COLO829 (cell line): ENCODE measurements around the gene MAGI3.
"Not testable (repeated sequence)": the region's sequence is repeated elsewhere in the genome, so short reads cannot be mapped to it uniquely, and the experiment has no call there.

Experiments
- DNase-seq: peaks from one replicate; pipeline ENCODE4 v3.0.0; 2012; ENCODE audit warnings: low spot score

MAGI3 gene

GRCh38 chr1:113444857-113445256 lies 54.5 kb downstream of the MAGI3 start:
- DNase-seq = no peak

DNA sequence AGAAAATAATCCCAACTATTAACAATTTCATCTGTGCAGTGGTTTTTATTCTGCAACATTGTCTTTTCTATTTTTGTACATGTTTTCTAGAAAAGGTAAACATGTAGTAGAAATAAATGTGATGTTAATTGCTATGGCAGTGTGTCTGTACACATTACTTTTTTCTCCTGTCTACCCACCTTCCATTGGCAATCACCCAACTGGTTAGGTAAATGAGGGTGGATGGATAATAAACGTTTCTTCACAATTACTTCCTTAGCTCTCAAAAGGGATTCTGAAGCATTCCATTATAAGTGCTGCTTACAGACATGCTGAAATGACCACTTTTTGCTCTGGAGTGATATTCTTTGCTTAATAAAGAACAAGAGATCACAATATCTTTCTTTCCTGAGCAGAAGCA lies 61.4 kb downstream of the MAGI3 start:
- no peak for DNase-seq

DNA sequence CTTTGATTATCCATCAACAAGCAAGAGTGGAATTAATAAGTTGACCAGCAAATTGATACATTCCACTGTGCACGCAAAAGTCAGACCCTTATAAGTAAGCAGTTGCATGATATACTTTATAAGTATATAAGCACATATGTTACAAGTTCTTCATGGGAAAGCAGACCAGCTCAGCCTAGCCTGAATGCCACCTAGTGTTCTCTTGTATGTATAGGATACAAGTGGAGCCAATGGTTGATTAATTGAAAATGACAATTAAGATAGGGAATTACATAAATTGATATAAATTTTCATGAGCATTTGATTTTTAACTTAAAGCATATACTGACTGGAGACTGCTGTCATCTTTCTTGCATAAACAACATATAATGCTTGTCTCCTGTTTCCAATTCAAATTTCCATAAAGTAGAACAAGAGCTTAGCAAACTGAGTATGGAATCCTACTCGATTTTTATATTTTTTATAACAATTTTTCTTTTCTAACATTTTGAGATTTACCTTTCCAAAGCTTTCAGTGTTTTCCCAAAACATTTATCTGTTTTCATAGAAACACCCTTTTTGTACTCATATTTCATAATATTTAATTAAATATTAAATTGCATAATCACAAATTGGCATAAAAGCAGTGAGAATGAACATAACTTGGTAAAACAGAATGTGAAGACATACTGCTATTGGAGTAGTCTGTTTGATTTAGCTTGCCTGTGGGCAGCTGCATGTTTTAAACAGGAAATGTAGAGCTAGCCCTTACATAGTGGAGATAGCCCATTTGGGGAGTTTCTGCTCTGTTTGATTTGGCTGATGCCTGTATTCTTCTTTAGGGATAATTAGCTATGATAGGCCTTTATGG lies 62.8 kb downstream of the MAGI3 start:
- peak; percentile 21 for DNase-seq

GRCh38 chr1:113453771-113454083 lies 63.4 kb downstream of the MAGI3 start:
- DNase-seq = no peak

DNA sequence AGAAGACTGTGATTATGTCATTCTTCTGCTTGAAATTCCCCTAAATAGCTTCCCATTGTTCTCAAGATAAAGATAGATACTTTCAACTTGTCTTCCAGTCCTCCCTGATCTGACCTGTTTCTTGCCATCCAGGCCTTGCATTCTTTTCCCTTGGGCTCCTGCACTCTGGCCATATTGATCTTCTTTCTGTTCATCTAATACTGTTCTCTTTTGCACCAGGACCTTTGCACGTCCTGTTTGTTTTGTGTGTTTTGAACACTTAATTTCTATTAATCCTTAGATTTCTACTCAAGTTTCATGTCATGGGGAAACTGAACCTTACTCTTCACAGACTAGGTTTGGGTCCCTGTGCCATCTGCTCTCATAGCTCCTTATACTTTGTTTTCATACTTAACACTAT lies 65.1 kb downstream of the MAGI3 start:
- DNase-seq = no peak

GRCh38 chr1:113456967-113457366 lies 66.7 kb downstream of the MAGI3 start:
- peak; percentile 77 for DNase-seq

GRCh38 chr1:113459279-113459678 lies 69.0 kb downstream of the MAGI3 start:
- no peak for DNase-seq

GRCh38 chr1:113467991-113468390 lies 77.7 kb downstream of the MAGI3 start:
- no peak for DNase-seq

GRCh38 chr1:113478427-113479195 lies 88.3 kb downstream of the MAGI3 start:
- DNase-seq = not testable (repeated sequence)

DNA sequence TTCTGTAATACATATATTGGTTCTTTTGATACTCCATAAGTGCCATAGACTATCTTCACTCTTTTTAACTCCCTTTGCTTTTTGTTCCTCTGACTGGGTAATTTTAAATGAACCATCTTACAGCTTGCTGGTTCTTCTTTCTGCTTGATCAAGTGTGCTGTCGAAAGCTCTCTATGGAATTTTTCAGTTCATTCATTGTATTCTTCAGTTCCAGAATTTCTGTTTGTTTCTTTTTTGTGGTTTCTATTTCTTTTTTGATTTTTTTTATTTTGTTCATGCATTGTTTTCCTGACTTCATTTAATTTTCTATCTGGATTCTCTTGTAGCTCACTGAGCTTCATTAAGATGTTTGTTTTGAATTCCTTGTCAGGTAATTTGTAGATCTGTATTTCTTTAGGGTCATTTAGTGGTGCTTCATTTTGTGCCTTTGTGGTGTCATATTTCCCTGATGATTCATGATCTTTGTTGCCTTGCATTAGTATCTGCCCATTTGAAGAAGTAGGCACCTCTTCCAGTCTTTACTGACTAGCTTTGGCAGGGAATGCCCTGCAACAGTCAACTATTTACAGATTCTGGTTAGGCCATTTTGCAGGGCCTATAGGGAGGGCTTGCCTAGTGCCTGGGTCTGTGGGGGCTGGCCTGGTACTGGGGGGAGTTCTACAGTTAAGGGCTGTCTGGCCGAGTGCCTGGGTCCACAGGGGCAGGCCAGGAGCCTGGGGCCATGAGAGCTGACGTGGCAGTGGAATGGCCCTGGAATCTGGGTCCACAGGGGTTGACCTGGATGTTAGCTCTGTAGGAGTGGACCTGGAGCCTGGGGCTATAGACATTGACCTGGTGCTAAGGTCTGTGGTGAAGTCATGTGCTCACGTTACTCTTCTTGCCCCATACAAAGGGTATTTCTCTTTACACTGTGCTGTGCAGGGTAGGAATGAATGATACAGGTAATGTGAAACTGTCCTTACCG lies 89.7 kb downstream of the MAGI3 start:
- no peak for DNase-seq

- DNase-seq = not testable (repeated sequence)
These were observed 94.8 kb downstream of the MAGI3 start for GRCh38 chr1:113485131-113485530.

DNA sequence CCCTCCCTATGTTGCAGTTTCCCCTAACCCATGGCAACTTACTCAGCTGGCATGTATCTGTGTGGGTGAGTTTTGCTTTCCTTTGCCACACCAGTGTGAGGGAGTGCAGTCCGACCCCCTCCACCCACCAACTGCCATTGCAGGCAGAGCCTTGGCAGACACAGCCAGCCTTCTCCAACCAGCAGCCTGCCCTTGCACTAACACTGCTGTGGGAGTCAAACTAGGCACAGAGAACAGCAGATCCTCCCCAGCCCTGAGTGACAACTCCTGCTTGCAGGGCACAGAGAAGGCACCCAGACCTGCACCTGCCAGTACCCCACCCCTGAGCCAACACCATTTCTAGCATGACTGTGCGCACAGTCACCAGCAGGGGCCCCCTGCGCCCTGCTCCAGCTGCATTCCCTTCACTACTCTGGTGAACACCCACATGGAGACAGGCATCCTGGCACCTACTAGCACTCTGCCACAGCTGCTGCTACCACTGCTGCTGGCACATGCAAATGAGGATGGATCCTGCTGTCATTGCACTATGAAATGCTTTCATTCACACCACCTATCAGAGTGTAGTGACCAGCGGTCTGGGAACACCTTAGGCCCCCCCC lies 98.4 kb downstream of the MAGI3 start:
- DNase-seq = no peak

DNA sequence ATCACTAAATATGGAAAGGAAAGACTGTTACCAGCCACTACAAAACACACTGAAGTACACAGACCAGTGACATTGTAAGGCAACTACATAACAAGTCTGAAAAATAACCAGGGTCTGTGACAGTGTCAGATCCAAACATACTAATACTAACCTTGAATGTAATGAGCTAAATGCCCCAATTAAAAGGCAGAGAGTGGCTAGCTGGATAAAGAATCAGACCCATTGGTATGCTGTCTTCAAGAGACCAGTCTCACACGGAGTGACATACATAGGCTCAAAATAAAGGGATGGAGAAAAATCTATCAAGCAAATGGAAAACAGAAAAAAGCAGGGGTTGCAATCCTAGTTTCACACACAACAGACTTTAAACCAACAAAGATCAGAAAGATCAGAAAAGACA lies 100.1 kb downstream of the MAGI3 start:
- no peak for DNase-seq

DNA sequence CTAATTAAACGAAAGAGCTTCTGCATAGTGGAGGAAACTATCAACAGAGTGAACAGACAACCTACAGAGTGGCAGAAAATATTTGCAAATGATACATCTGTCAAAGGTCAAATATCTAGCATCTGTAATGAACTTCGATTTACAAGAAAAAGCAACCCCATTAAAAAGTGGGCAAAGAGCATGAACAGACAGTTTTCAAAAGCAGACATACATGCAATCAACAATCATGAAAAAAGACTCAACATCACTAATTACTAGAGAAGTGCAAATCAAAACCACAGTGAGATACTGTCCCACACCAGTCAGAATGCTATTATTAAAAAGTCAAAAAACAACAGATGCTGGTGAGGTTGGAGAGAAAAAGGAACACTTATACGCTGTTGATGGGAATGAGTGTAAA lies 103.2 kb downstream of the MAGI3 start:
- no peak for DNase-seq

- no peak for DNase-seq
These were observed 115.0 kb downstream of the MAGI3 start for GRCh38 chr1:113505357-113505756.

DNA sequence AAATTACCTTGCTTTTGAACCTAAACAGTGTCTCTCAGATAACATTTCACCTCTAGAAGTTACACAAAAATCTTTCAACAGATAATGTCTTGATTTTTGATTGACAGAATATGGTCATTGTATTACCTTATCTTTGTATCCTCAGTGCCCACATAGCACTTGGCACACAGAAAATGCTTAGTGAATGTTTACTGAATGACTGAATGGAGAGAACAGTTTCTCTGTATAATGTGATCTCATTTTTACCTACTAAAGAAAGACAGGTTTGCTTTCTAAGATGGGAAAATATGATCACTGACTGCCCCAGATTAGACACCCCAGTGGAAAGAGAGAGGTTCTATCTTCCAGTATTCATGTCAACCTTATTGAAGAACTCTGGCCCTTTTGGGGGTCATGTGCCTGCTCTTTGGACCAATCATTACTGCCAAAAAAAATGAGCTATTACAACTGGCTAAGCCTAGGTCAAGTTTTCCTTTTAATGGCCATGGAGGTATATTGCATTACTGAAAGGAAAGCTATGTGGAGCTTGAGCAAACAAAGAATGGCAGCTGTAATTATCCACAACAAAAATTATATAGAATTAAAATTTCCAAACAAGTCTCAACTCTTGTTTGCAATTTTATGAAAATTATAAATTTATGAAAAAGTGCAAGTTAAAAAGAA lies 117.4 kb downstream of the MAGI3 start:
- no peak for DNase-seq

DNA sequence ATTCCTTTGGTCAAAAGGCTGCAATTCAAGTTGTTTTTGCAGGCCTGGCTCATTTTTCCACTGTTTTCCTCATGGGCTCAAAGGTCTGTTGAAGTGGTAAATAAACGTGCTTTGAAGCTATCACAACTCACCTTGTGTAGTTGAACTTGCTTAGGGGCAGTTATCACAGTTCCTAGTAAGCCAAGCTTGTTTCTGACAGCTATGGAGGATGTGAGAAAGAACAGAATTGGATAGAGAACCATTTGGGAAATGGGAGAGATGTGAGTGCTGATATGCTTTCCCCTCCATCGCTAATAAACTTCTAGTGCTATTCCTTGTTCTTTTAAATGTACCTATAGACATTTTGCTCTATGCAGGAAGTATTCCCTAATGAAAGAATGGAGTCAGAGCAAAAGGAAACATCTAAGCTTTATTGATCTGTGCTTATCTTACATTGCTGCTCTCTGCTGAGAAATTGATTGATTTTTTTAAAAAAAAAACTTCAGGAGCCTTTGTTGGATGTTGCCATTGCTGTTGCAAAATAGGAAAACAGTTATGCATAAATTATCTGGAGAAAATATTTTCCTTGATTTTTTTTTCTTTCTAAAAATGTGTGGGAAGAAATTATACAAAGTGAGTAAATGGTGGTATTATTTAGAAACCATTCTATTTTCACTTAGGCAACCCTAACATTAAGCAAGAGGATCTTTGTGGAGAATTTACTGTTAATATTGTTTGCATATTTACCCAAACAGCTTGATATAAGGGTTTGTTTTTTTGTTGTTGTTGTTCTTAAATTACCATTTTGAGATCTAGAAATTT lies 118.2 kb downstream of the MAGI3 start:
- no peak for DNase-seq

DNA sequence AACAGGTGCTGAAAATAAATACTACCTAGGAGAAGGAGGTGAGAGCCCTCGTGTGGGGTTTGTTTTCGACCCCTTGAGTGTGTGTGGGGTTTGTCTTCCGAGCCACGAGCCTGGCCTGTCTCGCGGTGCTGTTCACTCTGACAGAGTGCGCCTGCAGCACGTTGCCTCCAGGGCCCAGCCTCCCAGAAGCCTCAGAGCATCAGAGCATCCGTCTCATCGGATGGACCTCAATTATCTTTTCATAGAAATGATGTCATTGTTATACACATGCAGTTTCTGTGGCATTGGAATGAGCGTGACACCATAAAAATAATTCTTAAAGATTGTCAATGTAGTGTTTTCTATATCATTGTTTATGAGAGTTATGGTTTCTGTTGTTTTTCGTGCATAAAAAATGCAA lies 119.5 kb downstream of the MAGI3 start:
- not testable (repeated sequence) for DNase-seq

DNA sequence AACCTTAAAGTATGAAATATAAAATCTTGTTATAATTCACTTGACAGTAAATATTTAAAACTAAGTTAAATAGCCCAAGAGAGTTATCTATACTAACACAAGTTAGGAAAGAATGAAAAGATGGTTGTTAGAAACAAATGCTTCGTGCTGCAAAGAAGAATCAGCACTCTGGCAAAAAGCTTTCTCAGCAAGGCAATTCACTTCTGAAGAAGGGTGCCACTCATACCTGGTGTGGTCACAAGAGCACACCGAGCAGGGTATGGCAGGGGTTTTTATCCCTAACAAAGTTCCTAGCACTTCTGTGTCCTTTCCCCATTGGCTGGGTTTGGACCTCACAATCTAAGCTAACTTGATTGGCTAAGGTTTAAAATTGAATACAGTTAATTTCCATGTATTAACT lies 121.0 kb downstream of the MAGI3 start:
- DNase-seq = no peak

DNA sequence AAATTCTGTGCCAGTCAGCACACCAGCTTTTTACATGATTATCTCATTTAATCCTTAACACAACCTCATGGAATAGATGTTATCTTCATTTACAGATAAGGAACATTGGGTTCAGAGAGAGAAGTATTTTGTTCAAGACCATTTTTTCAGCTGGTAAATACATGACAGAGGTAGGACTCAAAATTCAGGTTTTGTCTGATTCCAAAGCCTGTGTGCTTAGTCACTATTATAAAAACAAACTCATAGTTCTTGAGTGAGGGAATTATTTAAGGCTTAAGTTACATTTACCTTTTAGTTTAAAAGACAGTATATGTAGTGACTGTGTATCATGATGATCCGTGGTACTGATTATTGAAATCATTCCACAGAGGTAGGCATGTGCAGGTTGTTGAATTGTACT lies 125.2 kb downstream of the MAGI3 start:
- DNase-seq = no peak

DNA sequence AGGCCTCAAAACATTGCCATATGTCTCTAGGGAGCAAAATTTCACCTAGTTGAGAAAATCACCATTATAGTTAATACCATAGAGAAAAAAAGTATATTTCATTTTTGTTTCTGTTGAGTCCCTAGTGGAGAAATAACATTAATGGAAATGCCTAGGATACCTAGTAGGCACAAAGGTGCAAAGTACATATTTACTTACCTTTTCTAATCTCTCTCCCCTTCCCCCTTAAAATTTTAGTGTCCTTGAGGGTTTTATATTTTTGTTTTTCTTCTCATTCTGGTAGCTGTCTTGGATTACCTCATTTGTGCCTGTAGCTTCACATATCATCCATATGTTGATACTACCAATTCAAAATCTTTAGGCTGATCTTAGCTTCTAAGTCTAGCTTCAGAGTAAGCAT lies 127.0 kb downstream of the MAGI3 start:
- DNase-seq = no peak
